Stimulated activated CD8-positive, alpha-beta memory T cell treated with anti-CD3 and anti-CD28 coated beads, Interleukin-4, amount 100 ng/mL, for 48 hours (primary cell): Measurements from ENCODE around the gene SRSF9.
"Not testable (repeated sequence)": the region's sequence is repeated elsewhere in the genome, so short reads cannot be mapped to it uniquely, and the experiment has no call there.

Experiments
- DNase-seq: peaks from one replicate; pipeline ENCODE4 v3.0.0-alpha.2; 2020

The SRSF9 gene

DNA sequence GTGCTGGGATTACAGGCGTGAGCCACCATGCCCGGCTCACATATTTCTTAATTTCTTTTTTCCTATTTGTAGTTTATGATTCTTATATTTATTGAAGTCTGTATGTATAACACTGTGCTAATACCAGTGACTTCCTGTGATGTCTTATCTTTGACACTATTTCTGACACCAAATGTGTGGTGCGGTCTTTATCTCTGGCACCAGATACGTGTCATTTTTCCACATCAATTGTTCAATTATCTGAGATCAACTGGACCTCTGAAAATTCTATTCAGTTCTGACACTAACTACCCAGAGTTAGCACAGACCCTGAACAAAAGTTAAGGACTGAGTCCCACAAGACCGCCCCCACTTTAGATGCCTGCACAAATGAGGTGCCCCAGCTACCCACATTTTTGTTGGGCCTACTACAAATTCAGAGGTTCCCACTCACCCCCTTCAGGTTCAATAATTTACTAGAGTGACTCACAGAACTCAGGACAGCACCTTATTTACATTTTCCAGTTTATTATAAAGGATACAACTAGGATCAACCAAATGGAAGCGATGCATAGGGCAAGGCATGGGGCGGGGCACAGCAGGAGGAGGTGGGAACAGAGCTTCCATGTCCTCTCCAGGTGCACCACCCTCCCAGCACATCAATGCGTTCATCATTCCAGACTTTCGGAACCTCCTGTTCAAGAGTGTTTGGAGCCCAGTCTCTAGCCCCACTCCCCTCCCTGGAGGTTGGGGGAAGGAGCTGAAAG is 11.6 kb upstream of the SRSF9 start:
- no peak for DNase-seq

- no peak for DNase-seq
Measured at GRCh38 chr12:120480211-120480610, 10.7 kb upstream of the SRSF9 start.

- DNase-seq = no peak
Measured at GRCh38 chr12:120479458-120479857, 9.9 kb upstream of the SRSF9 start.

DNA sequence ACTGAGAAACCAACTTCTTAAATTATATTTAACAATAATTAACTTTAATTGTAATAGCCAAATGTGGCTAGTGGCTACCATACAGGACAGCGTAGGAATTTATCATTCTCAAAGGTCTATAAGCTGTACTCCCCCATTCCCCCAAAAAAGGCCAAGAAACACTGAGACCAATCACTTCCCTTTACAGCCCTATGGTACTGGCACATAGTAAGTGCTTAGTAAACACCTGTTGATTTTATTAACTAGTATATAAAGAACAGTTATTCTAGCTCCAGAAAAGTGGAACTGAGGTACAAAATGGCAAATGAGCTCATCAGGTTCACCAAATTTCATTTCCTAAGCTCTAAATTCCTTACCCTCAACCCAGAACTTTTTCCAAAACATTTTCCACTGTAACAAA is 6.1 kb upstream of the SRSF9 start:
- DNase-seq = no peak

- no peak for DNase-seq
Measured at GRCh38 chr12:120474616-120474960, 5.0 kb upstream of the SRSF9 start.

DNA sequence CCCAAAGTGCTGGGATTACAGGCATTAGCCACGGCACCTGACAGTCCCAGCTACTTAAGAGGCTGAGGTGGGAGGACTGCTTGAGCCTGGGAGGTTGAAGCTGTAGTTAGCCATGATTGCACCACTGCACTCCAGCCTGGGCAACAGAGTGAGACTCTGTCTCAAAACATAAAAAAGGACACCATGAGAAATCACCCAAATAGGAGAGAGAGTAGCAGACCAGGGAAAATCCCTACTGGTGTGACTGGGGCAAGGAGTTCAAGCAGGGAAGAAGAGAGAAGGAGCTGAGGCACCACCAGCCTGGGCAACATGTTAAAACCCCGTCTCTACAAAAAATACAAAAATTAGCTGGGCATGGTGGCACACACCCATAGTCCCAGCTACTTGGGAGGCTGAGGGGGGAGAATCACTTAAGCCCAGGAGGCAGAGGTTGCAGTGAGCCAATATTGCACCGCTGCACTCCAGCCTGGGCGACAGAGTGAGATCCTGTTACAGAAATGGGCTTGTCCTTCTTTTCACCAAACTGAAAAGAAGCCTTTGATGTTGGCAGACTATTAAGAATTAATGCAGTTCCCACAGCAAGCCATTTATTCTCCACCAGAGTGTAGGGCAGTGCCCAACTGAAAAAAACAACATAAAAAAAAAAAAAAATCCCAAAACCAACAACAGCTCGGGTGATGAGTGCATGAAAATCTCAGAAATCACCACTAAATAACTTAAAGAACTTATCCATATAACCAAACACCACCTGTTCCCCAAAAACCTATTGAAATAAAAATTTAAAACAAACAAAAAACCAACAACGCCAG is 4.5 kb upstream of the SRSF9 start:
- no peak for DNase-seq

DNA sequence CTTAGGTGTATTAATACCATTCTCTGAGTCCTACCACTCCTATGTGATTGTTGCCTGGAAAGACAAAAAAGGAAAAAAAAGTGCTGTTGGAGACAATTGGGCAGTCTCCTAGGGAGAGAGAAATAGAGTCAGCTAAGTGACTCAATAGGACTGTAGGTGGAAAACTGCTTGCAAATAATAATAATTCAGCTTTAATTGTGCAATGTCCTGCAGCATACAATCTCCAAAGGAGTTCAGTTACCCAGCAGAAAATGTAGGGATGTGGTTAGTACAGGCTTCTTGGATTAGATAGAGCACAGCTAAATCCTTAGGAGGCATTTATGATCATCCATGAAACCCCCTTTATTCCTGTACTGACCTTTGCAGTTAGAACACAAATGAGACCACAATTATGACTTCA is 3.0 kb upstream of the SRSF9 start:
- no peak for DNase-seq

DNA sequence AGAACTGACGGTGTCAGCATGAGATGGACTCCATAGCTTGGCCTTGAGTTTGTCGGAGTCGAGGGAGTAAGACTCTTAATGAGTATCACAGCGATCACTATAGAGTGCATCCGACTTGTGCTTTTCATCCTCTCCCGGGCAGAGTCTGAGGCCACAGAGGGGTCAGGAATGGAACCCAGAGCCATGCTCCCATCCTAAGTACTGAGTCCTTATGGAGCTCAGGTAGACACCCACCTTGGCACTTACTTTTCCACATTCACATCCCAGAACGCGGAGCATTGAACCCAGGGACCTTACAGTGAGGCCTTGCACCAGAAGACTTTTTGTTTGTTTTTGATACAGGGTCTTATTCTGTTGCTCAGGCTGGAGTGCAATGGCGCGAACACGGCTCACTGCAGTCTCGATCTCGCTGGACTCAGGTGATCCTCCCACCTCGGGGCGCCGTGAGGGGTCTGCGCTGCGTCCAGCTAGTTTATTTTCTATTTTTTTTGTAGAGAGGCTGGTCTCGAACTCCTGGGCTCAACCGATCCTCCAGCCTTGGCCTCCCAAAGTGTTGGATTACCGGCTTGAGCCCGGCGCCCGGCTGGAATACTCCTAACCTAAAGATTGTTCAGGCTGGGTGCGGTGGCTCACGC is 719 bp upstream of the SRSF9 start:
- peak; percentile 29 for DNase-seq

DNA sequence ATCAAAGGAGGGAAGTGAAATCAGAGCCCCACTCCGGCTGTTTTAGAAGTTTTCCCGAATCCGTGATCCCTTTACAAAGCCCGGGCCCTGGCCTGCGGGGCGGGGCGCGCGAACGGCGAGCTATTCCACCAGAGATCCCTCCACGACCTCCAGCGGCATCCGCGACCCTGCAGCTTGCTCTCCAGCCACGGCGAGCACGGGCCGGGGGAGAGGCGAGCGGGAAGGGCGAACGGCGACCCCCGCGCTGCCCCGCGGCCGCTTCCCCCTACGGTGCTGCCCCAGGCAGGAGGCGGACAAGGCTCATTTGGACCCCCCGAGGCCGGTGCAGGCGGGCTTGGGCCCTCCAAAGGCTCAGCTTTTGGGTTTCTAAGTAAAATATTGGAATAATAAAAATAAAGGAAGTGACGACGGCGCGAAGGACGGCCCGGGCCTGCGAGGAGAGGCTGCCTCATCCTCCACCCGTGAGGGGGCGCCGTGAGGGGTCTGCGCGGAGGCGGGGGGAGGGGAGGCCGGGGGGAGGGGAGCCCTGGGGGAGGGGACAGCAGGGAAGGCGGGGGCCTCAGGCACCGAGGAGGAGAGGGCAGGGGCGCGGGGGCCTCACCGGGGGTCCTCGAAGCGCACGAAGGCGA is 613 bp downstream of the SRSF9 start:
- DNase-seq = peak; percentile 68

DNA sequence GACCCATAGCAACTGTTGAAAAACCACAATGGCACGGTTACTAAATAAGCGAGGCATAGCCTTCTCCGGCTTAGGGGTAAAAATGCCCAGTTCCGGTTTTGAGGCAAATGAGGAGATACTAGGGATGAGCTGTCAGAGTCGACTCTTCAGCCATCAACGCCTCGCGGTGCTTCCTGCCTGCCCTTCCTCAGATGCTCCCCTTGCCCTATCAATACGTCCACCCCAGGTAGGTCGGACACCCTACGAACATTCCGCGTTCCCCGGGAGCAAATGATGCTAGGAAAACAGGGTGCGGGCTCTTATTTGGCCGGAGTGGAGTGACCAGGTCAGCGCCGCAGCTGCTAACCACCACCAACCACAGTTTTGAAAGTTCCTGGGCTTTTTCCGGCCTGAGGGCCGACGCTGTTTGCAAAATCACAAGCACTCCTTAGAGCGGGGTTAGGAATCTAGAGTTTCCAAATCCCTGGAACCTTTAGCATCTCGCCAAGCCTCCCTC is 1.2 kb downstream of the SRSF9 start:
- peak; percentile 60 for DNase-seq

DNA sequence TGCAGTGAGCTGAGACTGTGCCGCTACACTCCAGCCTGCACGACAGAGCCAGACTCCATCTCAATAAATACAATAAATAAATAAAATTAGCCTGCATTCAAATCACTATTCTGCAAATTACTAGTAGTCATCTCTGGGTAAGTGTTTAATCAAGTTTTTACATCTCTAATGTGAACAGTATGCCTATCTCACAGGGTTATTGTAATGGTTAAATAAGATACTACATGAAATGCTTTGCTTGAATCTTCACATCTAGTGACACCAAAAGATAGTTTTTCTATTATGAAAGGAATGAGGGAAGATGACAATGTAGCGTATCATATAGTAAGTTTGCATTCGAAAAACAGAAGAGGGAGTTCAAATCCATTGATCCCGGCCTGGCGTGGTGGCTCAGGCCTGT is 2.1 kb downstream of the SRSF9 start:
- DNase-seq = no peak

DNA sequence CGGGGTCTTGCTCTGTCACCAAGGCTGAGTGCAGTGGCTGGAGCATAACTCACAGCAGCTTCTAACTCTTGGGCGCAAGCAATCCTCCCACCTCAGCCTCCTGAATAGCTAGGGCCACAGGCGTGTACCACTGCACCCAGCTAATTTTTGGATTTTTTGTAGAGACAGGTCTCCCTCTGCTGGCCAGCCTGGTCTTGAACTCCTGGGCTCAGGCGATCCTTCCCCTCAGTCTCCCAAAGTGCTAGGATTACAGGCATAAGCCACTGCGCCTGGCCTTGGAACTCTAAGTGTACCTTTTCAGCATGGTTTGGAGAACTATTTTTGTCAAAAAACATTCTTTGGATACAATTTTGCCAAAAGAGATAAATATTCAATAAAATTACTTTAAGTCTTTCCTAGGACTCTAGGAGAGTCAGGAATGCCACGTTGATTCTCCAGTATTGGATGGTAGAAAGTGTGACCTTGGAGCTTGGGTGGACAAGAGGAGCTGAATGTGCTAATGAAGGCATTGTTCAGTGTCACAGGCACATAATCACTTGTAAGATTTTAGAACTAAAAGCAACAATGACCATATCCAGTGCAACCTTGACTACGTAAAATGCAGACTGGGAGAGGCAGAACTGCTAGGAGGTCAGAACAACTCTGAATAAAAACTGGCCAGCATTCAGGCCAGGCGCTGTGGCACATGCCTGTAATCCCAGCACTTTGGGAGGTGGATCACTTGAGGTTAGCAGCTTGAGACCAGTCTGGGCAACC is 2.8 kb downstream of the SRSF9 start:
- DNase-seq = peak; percentile 52

- no peak for DNase-seq
Measured at GRCh38 chr12:120465756-120466155, 3.8 kb downstream of the SRSF9 start.

GRCh38 chr12:120463712-120464111 is 5.8 kb downstream of the SRSF9 start:
- no peak for DNase-seq

GRCh38 chr12:120462099-120462640 is 7.4 kb downstream of the SRSF9 start:
- DNase-seq = no peak

DNA sequence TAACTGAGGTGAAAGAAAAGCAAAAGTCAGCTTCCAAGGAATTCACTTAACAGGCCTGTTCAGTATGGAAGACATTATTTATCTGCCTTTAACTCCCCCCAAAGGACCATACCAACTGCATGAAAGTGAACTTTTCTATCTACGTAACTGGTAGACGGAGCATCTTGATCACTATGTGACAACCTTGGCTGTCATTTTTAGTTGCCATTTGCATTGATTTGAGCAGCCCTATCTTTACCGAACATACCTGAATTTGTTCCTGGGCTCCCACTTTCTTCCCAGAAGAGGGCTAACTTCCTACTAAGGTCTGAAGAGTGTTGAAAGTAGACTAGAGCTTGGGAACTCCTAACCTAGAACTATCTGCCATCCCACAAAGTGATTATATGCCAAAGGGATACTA is 9.4 kb downstream of the SRSF9 start:
- no peak for DNase-seq

DNA sequence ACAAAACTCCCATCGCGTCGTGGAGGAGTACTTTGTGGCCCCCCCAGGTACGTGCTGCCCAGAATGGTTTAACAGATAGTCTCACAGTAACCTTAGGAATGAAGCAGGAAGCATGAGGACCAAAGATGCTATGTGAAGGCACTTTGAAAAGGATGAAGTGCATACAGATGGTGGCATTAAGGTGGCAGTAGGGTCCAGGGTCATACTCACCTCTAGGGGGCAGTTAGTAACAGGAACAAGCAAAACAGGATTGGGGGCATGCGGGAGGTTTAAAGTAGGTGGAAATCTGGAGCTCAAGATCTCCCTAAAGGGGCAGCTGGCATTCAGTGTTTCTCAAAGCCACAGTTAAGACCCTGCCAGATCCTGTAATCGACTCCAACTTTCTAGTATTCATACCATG is 12.4 kb downstream of the SRSF9 start:
- DNase-seq = no peak

GRCh38 chr12:120455302-120455701 is 14.2 kb downstream of the SRSF9 start:
- DNase-seq = no peak

DNA sequence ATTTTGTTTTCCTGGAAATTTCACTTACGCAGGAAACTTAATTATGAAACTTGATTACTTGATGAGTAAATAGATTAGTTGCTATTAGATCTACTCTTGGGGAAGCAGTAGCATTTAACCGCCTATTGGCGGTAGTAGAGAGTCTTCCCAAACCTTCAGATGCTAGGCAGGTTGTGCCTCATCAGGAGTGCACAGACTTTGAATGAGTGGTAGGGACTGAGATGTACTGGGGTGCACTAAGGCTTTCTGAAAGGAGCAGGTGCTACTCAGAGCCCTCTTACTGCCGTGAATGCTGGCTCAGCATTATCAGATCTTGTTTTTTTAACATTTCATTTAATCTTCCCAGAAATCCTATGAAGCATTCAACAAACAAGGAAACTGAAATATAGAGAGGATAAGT is 15.6 kb downstream of the SRSF9 start:
- DNase-seq = no peak

DNA sequence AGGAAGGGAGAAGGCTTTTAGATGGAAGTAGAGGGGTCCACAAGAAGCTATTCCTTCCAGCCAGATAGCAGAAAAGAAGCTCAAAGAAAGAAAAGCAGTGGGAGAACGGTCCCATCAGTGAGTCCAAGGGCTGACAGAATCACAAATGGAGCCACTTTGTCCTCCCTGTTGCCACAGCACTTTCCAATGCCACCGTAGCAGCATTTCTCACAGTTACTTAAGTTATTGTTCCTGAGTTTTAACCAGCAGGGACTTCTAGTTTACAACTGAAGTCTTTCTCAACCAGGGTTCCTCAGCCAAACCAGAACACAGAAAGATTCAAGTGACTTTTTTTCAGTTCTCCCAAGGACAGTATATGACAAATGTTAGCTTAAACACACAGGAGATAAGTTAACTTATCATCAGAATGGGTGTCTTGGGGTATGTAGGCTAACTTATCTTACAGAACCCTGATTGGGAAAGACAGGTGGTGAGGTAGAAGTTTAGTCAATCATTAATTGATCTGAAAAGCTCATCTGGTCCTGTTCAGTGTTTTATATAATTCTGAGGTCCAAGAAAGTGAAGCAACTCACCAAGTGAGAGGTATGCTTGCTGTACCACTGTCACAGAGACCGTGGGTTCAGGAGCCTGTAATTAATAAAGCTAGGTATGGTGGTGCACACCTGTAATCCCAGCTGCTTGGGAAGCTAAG is 16.3 kb downstream of the SRSF9 start:
- DNase-seq = no peak

- not testable (repeated sequence) for DNase-seq
Measured at GRCh38 chr12:120452524-120452923, 17.0 kb downstream of the SRSF9 start.

GRCh38 chr12:120447992-120448391 is 21.6 kb downstream of the SRSF9 start:
- DNase-seq = no peak
